Measurements from ENCODE around the gene TPCN1. TPM values are rescaled to one million over a fixed set of nuclear protein-coding genes. Genes with fewer than 3 reads are reported as not detected.

TPCN1 gene
- total RNA-seq, 1 donor from 2014 or later, result 34.9 TPM

GRCh38 chr12:113185180-113186032 lies 35.9 kb upstream of the TPCN1 start, which contains the start of the genes DDX54 and RITA1:
Gene DDX54, minus strand, starts transcription at chr12:113185478. Its CDS starts 27 bp downstream, at chr12:113185451.
Gene RITA1, plus strand, starts transcription at chr12:113185721. Its CDS starts 1,026 bp downstream, at chr12:113186747.
- Histone ChIP-seq H3K4me3 (ENCODE audit: low read depth, low read length) (peak within 1 kb of the TSS; percentile 88), H3K36me3 (ENCODE audit: control insufficient read depth, insufficient read depth, low read length) (no peaks in the 10 kb centered on the region), H3K27me3 (ENCODE audit: control insufficient read depth, insufficient read depth, low read length) (no peaks in the 10 kb centered on the region)
- DNase-seq (ENCODE audit: low read depth), result no peak
- no peak for TF ChIP-seq CTCF (IDR thresholded peaks at IDR 0.05; ENCODE audit: insufficient read depth, low read length, poor library complexity, severe bottlenecking)

- Histone ChIP-seq H3K4me3 (ENCODE audit: low read depth, low read length) (peak overlapping the region; percentile 88), H3K36me3 (ENCODE audit: control insufficient read depth, insufficient read depth, low read length) (no peaks in the 10 kb centered on the region), H3K27me3 (ENCODE audit: control insufficient read depth, insufficient read depth, low read length) (no peaks in the 10 kb centered on the region)
- TF ChIP-seq CTCF (IDR thresholded peaks at IDR 0.05; ENCODE audit: insufficient read depth, low read length, poor library complexity, severe bottlenecking), result no peak
- no peak for DNase-seq (ENCODE audit: low read depth)
These were observed 35.3 kb upstream of the TPCN1 start for GRCh38 chr12:113186033-113186365.

DNA sequence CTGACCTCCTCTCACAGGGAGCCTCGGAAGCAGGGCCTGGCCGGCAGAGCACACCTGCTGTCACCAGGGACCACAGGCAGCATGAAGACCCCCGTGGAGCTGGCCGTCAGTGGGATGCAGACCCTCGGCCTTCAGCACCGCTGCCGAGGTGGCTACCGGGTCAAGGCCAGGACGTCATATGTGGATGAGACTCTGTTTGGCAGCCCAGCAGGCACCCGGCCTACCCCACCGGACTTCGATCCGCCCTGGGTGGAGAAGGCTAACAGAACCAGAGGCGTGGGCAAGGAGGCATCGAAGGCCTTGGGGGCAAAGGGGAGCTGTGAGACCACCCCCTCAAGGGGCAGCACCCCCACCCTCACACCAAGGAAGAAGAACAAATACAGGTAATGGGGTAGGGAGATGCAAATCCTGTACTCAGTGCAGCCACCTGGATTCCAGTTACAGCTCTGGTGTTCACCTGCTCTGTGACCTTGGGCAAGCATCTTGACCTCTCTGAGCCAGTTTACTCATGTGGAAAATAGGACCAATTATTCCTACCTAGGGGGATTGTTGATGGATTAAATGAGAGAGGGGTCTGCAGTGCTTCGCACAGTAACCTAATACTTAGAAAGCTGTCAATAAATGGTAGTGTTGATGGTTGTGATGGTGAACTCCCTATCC lies 34.5 kb upstream of the TPCN1 start:
- Histone ChIP-seq H3K4me3 (ENCODE audit: low read depth, low read length) (no peak overlapping the region), H3K27me3 (ENCODE audit: control insufficient read depth, insufficient read depth, low read length) (no peaks in the 10 kb centered on the region), H3K36me3 (ENCODE audit: control insufficient read depth, insufficient read depth, low read length) (no peaks in the 10 kb centered on the region)
- no peak for DNase-seq (ENCODE audit: low read depth)
- no peak for TF ChIP-seq CTCF (IDR thresholded peaks at IDR 0.05; ENCODE audit: insufficient read depth, low read length, poor library complexity, severe bottlenecking)

DNA sequence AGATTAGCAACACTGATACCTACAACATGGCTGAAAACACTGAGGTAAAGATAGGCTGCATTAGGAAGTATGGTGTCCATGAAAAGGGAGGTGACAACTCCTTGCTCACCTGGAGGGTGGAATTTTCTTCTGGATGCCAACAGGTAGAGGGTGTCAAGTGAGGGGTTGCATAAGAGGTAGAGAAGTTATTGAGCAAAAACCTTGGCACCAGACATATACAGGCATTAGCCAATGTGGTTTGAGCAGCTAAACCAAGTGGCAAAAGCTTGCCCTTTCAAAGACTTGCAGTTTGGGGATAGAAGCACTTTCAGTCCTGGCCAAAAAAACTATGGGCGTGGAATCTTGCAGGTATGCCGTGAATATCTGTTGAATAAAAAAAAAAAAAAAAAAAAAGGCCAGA lies 31.9 kb upstream of the TPCN1 start:
- H3K4me3 ChIP-seq (ENCODE audit: low read depth, low read length), result no peak overlapping the region
- H3K36me3 ChIP-seq (ENCODE audit: control insufficient read depth, insufficient read depth, low read length), result no peaks in the 10 kb centered on the region
- no peak for TF ChIP-seq CTCF (IDR thresholded peaks at IDR 0.05; ENCODE audit: insufficient read depth, low read length, poor library complexity, severe bottlenecking)
- DNase-seq (ENCODE audit: low read depth), result no peak
- H3K27me3 ChIP-seq (ENCODE audit: control insufficient read depth, insufficient read depth, low read length), result no peaks in the 10 kb centered on the region

GRCh38 chr12:113190761-113191160 lies 30.5 kb upstream of the TPCN1 start:
- Histone ChIP-seq H3K27me3 (ENCODE audit: control insufficient read depth, insufficient read depth, low read length) (no peaks in the 10 kb centered on the region), H3K4me3 (ENCODE audit: low read depth, low read length) (no peak overlapping the region), H3K36me3 (ENCODE audit: control insufficient read depth, insufficient read depth, low read length) (no peaks in the 10 kb centered on the region)
- no peak for DNase-seq (ENCODE audit: low read depth)
- TF ChIP-seq CTCF (IDR thresholded peaks at IDR 0.05; ENCODE audit: insufficient read depth, low read length, poor library complexity, severe bottlenecking), result no peak
